Fibroblast of villous mesenchyme (primary cell): Measurements from ENCODE around the gene MYH14. TPM values are rescaled to one million over a fixed set of nuclear protein-coding genes. Genes with fewer than 3 reads are reported as not detected.

Source experiments
- DNase-seq: peaks from one replicate; pipeline ENCODE4 v3.0.0-alpha.2; 2010; ENCODE audit warnings: low read depth
- H3K4me3 ChIP-seq: 2 replicates; pipeline ENCODE4 v1.5.1; 2011; ENCODE audit warnings: low read depth, mild to moderate bottlenecking, low read length
- CTCF ChIP-seq: IDR thresholded peaks from 2 replicates; pipeline ENCODE4 v1.5.1; 2012; ENCODE audit warnings: low read depth, mild to moderate bottlenecking, low read length; ENCODE audit not compliant: insufficient read depth
- total RNA-seq: library from RNA; depleted of rRNA; stranded (reverse); fragments of >200 nt; gene quantifications from 2 replicates; pipeline ENCODE4 v1.2.3, GENCODE V29; 2012

Gene MYH14
- total RNA-seq, 1 donor: not detected

- no peak for TF ChIP-seq CTCF
- no peak for DNase-seq
- H3K4me3 ChIP-seq: no peak overlapping the region
Observed at GRCh38 chr19:50167314-50167721, 36.1 kb upstream of the MYH14 start.

DNA sequence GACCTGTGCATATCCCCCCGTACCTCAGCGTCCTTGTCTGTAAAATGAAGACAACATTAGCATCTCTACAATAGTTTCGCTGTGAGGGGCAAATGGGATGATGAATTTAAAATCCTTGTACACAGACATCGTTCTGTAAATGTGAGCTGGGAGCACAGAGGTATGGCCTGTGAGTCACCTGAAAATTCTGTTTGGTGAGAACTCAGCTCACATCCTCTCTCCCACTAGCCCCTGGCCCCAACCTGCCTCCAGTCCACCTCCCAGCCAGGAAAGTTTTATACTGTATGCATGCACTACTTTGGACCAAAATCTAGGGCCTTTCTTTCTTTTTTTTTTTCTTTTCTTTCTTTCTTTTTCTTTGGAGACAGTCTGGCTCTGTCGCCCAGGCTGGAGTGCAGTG, 31.7 kb upstream of the MYH14 start:
- DNase-seq: no peak
- TF ChIP-seq CTCF: no peak
- H3K4me3 ChIP-seq: no peak overlapping the region

DNA sequence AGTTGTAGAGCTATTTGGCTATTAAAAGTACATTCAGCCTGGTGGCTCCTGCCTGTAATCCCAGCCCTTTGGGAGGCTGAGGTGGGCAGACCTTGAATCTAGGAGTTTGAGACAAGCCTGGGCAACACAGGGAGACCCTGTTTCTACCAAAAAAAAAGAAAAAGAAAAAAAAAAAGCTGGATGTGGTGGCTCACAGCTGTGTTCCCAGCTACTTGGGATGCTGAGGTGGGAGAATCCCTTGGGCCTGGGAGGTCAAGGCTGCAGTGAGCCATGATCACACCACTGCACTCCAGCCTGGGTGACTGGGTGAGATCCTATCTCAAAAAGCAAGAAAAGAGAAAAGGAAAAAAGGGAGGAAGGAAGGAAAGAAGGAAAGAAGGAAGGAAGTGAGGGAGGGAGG, 30.7 kb upstream of the MYH14 start:
- H3K4me3 ChIP-seq: no peak overlapping the region
- no peak for DNase-seq
- TF ChIP-seq CTCF: no peak

DNA sequence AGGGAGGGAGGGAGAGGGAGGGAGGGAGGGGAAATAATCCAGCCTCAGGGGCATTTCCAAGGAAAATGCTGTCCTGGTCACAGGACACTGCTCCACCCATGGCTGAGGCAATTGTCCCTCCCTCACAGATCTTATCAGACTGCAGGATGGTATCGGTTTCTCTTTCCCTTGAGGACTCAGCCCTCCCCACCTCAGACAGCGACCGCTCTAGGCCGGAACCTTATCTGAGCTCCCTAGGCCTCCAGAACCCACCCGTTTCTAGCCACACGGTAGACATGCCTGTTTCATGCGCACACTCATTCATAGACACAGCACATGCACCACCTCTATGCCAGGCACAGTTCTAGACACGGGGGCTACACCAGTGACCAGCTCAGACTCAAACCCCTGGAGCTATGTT, 30.3 kb upstream of the MYH14 start:
- no peak for TF ChIP-seq CTCF
- no peak overlapping the region for H3K4me3 ChIP-seq
- no peak for DNase-seq

DNA sequence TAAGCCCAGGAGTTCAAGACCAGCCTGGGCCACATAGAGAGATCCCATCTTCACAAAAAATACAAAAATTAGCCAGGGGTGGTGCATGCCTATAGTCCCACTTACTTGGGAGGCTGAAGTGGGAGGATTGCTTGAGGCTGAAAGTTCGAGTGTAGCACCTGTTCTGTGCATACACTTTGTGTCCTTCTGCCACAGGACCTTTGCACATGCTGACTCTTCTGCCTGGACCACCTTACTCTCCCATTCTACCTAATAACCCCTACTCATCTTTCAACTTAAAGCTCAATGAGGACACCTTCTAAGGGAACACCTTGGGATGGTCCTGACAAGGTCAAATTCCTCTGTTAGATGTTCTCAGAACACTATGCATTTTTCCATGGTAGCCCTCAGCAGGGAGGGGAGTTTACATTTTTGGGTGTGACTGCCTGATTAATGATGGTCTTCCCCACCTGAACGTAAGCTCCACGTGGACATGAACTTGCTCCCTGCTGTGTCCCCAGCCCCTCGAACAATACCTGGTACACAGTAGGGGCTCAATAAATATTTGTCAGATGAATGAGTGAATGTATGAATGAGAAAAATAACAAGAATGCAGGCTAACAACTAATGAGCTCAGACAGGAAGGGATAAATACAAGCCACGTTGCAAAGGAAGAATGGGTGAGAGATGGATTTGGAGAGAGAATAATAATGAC, 29.2 kb upstream of the MYH14 start:
- no peak overlapping the region for H3K4me3 ChIP-seq
- TF ChIP-seq CTCF: no peak
- DNase-seq: no peak

DNA sequence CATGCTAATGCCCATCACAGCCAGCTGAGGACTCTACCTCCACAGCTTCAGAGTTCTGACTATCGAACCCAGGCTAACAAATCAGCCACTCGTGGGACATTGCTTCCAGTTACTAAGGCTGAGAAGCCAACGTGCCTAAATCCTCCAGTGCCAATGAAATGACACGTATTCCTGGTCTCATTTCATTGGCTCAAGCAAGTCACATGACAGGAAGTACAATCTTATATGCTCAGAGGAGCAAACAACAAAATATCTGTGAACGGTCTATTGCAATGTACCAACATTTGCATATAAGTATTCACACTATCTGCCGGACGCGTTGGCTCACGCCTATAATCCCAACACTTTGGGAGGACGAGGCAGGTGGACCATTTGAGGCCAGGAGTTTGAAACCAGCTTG, 27.5 kb upstream of the MYH14 start:
- H3K4me3 ChIP-seq: no peak overlapping the region
- TF ChIP-seq CTCF: no peak
- DNase-seq: no peak

DNA sequence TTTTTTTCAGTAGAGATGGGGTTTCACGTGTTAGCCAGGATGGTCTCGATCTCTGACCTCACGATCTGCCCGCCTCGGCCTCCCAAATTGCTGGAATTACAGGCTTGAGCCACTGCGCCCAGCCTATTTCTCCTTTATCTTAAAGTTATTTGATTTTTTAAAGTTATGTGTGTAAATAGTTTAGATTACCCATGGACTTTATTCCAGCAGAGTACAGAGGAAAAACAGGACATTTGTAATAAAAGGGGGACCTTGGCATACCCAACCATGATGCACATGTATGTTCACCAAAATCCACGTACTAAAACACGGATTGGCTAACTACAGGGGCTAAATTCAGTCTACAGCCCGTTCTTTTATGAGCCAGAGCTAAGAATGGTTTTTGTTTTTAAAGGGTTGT, 26.6 kb upstream of the MYH14 start:
- no peak overlapping the region for H3K4me3 ChIP-seq
- TF ChIP-seq CTCF: no peak
- no peak for DNase-seq
